H1 (cell line): Measurements from ENCODE around the gene ANKS1B. TPM values are rescaled to one million over a fixed set of nuclear protein-coding genes. Genes with fewer than 3 reads are reported as not detected.

Source experiments
- CTCF ChIA-PET: fragments of 300-600 bp; sonication (Branson Sonifier 250); formaldehyde crosslinking; loops from one replicate; lab custom pipeline; 2021; ENCODE audit not compliant: partially characterized antibody; lab: Charles Lee
- POLR2A ChIA-PET: fragments of 300-600 bp; sonication (Branson Sonifier 250); formaldehyde crosslinking; loops from one replicate; lab custom pipeline; 2021; ENCODE audit warnings: inconsistent platforms; ENCODE audit not compliant: partially characterized antibody; lab: Charles Lee
- DNase-seq, 2 experiments: peaks; one replicate each; pipeline versions ENCODE4 v3.0.0 to v3.0.0-alpha.2; 2010 to 2022; ENCODE audit warnings: low spot score in 2 of 2, low read depth in 1 of 2, mixed read lengths in 1 of 2
- FAIRE-seq: peaks from 2 replicates; lab custom pipeline; 2011; peaks lifted over from hg19 to GRCh38; lab: Jason Lieb, UNC
- H2AFZ ChIP-seq: 2 replicates; pipeline ENCODE4 v1.8.1; 2012; ENCODE audit warnings: low read length, inconsistent platforms
- H2AK5ac ChIP-seq: 2 replicates; pipeline ENCODE4 v1.6.1; 2013; ENCODE audit warnings: low read depth, low read length
- H2BK120ac ChIP-seq: replicated peaks from 2 replicates; pipeline ENCODE3; 2013; ENCODE audit warnings: low read depth, low read length, inconsistent platforms
- H2BK12ac ChIP-seq: 2 replicates; pipeline ENCODE4 v1.6.1; 2013; ENCODE audit warnings: low read depth, low read length
- H2BK15ac ChIP-seq: 2 replicates; pipeline ENCODE4 v1.6.1; 2013; ENCODE audit warnings: low read length
- H2BK20ac ChIP-seq: 2 replicates; pipeline ENCODE4 v1.6.1; 2013; ENCODE audit warnings: low read length
- H2BK5ac ChIP-seq: 2 replicates; pipeline ENCODE4 v1.6.1; 2013; ENCODE audit warnings: low read depth, low read length
- H3K14ac ChIP-seq: 2 replicates; pipeline ENCODE4 v1.6.1; 2013; ENCODE audit warnings: inconsistent platforms; ENCODE audit not compliant: insufficient read length
- H3K18ac ChIP-seq: 2 replicates; pipeline ENCODE4 v1.6.1; 2013; ENCODE audit warnings: low read length; ENCODE audit errors: extremely low read depth
- H3K23ac ChIP-seq: 2 replicates; pipeline ENCODE4 v1.6.1; 2013; ENCODE audit warnings: inconsistent platforms; ENCODE audit not compliant: insufficient read length
- H3K23me2 ChIP-seq: 2 replicates; pipeline ENCODE4 v1.6.1; 2013; ENCODE audit warnings: low read depth, low read length
- H3K27ac ChIP-seq: 2 replicates; pipeline ENCODE4 v1.6.1; 2011; ENCODE audit warnings: low read depth, low read length, inconsistent platforms
- H3K27me3 ChIP-seq, 4 experiments: replicated peaks in 1 of 4; 1 replicate in 1 of 4; 2 replicates in 3 of 4; pipeline versions ENCODE4 v1.6.1 to v1.8.1; 2011 to 2013; ENCODE audit warnings: low read length in 3 of 4, mild to moderate bottlenecking in 3 of 4, inconsistent platforms in 2 of 4, mixed read lengths in 2 of 4, moderate library complexity in 1 of 4; ENCODE audit not compliant: control insufficient read depth in 3 of 4, insufficient read depth in 3 of 4; ENCODE audit errors: extremely low read depth in 1 of 4
- H3K36me3 ChIP-seq, 4 experiments: 2 replicates each; pipeline versions ENCODE4 v1.6.1 to v1.8.1; 2011 to 2013; ENCODE audit warnings: mild to moderate bottlenecking in 4 of 4, low read length in 3 of 4, moderate library complexity in 2 of 4, control low read depth in 1 of 4, inconsistent platforms in 1 of 4; ENCODE audit not compliant: insufficient read depth in 4 of 4, control insufficient read depth in 2 of 4
- H3K4ac ChIP-seq: replicated peaks from 2 replicates; pipeline ENCODE3; 2013; ENCODE audit warnings: low read length, low read depth, mixed read lengths, inconsistent platforms; ENCODE audit not compliant: insufficient read length
- H3K4me1 ChIP-seq, 4 experiments: replicated peaks in 1 of 4; 1 replicate in 1 of 4; 2 replicates in 3 of 4; pipeline versions ENCODE4 v1.6.1 to v1.8.1; 2011 to 2013; ENCODE audit warnings: low read length in 3 of 4, inconsistent platforms in 2 of 4, mixed read lengths in 1 of 4; ENCODE audit not compliant: insufficient read depth in 4 of 4, control insufficient read depth in 3 of 4
- H3K4me2 ChIP-seq, 2 experiments: 2 replicates each; pipeline versions ENCODE4 v1.6.1 to v1.8.1; 2011 to 2013; ENCODE audit warnings: low read depth in 2 of 2, low read length in 2 of 2, control low read depth in 1 of 2, inconsistent platforms in 1 of 2, mild to moderate bottlenecking in 1 of 2; ENCODE audit not compliant: insufficient read depth in 1 of 2
- H3K4me3 ChIP-seq, 4 experiments: fragments of 200-600, 300-600 bp in 1 of 4; sonication (generic), shearing (Covaris generic), sonication (Bioruptor Twin) in 1 of 4; 2 replicates each; pipeline versions ENCODE4 v1.5.1 to v1.8.1; 2011 to 2016; ENCODE audit warnings: low read length in 4 of 4, low read depth in 3 of 4, control low read depth in 2 of 4, inconsistent platforms in 2 of 4, mild to moderate bottlenecking in 2 of 4, mixed read lengths in 1 of 4, moderate library complexity in 1 of 4; ENCODE audit not compliant: insufficient read depth in 2 of 4; ENCODE audit errors: extremely low read depth in 1 of 4
- H3K56ac ChIP-seq: replicated peaks from 2 replicates; pipeline ENCODE3; 2013; ENCODE audit warnings: low read depth, mild to moderate bottlenecking, mixed read lengths, low read length, inconsistent platforms; ENCODE audit not compliant: insufficient read length
- H3K79me1 ChIP-seq: 2 replicates; pipeline ENCODE4 v1.6.1; 2013; ENCODE audit warnings: low read depth, low read length, control low read depth
- H3K79me2 ChIP-seq, 2 experiments: 2 replicates each; pipeline versions ENCODE4 v1.6.1 to v1.8.1; 2012 to 2013; ENCODE audit warnings: low read length in 2 of 2, mild to moderate bottlenecking in 2 of 2, inconsistent platforms in 1 of 2; ENCODE audit not compliant: insufficient read depth in 2 of 2, control insufficient read depth in 1 of 2
- H3K9ac ChIP-seq, 4 experiments: replicated peaks in 1 of 4; 1 replicate in 1 of 4; 2 replicates in 3 of 4; pipeline versions ENCODE4 v1.6.1 to v1.8.1; 2011 to 2013; ENCODE audit warnings: low read depth in 3 of 4, low read length in 3 of 4, control low read depth in 2 of 4, mild to moderate bottlenecking in 2 of 4, moderate library complexity in 2 of 4, inconsistent platforms in 1 of 4; ENCODE audit errors: extremely low read depth in 1 of 4
- H3K9me3 ChIP-seq, 2 experiments: 2 replicates each; pipeline versions ENCODE4 v1.6.1 to v1.8.1; 2012 to 2013; ENCODE audit warnings: mild to moderate bottlenecking in 2 of 2, moderate library complexity in 2 of 2, control low read depth in 1 of 2, inconsistent platforms in 1 of 2, low read depth in 1 of 2, low read length in 1 of 2, mixed read lengths in 1 of 2; ENCODE audit not compliant: insufficient read depth in 2 of 2
- H4K20me1 ChIP-seq, 2 experiments: replicated peaks in 1 of 2; 2 replicates each; pipeline versions ENCODE3 to v1.8.1; 2011 to 2013; ENCODE audit warnings: inconsistent platforms in 2 of 2, low read length in 2 of 2, mild to moderate bottlenecking in 1 of 2; ENCODE audit not compliant: insufficient read depth in 2 of 2, control insufficient read depth in 1 of 2
- H4K5ac ChIP-seq: 2 replicates; pipeline ENCODE4 v1.6.1; 2013; ENCODE audit warnings: low read length, low read depth, mixed read lengths, inconsistent platforms; ENCODE audit not compliant: insufficient read length
- H4K8ac ChIP-seq: 2 replicates; pipeline ENCODE4 v1.8.0; 2013; ENCODE audit warnings: mild to moderate bottlenecking, moderate library complexity, low read length, inconsistent platforms; ENCODE audit not compliant: insufficient read depth; ENCODE audit errors: extremely low read depth
- H4K91ac ChIP-seq: replicated peaks from 2 replicates; pipeline ENCODE3; 2013; ENCODE audit warnings: low read length, mixed read lengths, inconsistent platforms; ENCODE audit not compliant: insufficient read length
- BACH1 ChIP-seq: IDR thresholded peaks from 2 replicates; pipeline ENCODE4 v1.6.1; 2012; ENCODE audit warnings: low read length, improper control_type of control experiment
- CHD1 ChIP-seq: IDR thresholded peaks from 2 replicates; pipeline ENCODE4 v1.6.1; 2012; ENCODE audit warnings: low read depth, low read length, improper control_type of control experiment
- FOSL1 ChIP-seq: IDR thresholded peaks from 2 replicates; pipeline ENCODE4 v1.6.1; 2011; ENCODE audit warnings: mild to moderate bottlenecking, low read depth, low read length, moderate library complexity; ENCODE audit not compliant: insufficient read depth
- SP4 ChIP-seq: IDR thresholded peaks from 2 replicates; pipeline ENCODE4 v1.6.1; 2012; ENCODE audit warnings: low read length, inconsistent platforms
- SRF ChIP-seq: IDR thresholded peaks from 2 replicates; pipeline ENCODE4 v1.6.1; 2011; ENCODE audit warnings: mild to moderate bottlenecking, low read depth, low read length, moderate library complexity
- TAF1 ChIP-seq: IDR thresholded peaks from 2 replicates; pipeline ENCODE4 v1.6.1; 2011; ENCODE audit warnings: mild to moderate bottlenecking, low read depth, low read length
- TAF7 ChIP-seq: optimal IDR thresholded peaks from 2 replicates; pipeline ENCODE3; 2011; ENCODE audit warnings: low read depth, mild to moderate bottlenecking, inconsistent platforms, low read length, moderate library complexity, borderline replicate concordance
- USF2 ChIP-seq: IDR thresholded peaks from 2 replicates; pipeline ENCODE4 v1.6.1; 2011; ENCODE audit warnings: low read length, improper control_type of control experiment
- ZNF274 ChIP-seq: IDR thresholded peaks from 2 replicates; pipeline ENCODE4 v1.7.0; 2012; ENCODE audit warnings: low read length, borderline replicate concordance; ENCODE audit errors: extremely low read depth
- WGBS, 2 experiments: shearing (Covaris generic) in 1 of 2; methylation state at CpG; one replicate each; pipeline versions ENCODE4 v1.1.6 to v1.1.7; 2013 to 2015; ENCODE audit warnings: low lambda C conversion rate in 2 of 2, mixed read lengths in 2 of 2, inconsistent platforms in 1 of 2, low coverage in 1 of 2, missing lambda C conversion rate in 1 of 2; ENCODE audit not compliant: insufficient replicate concordance in 2 of 2, insufficient coverage in 1 of 2, insufficient read length in 1 of 2; ENCODE audit errors: extremely low coverage in 1 of 2, missing lambda C conversion rate in 1 of 2; 5-methylcytosine and 5-hydroxymethylcytosine counted together
- polyA plus RNA-seq, 7 experiments: library from polyadenylated mRNA; depleted of rRNA in 3 of 7; stranded (reverse) in 5 of 7; unstranded in 2 of 7; fragments of >200 nt in 5 of 7; fragments of 200-250 nt in 2 of 7; gene quantifications; 1 replicate in 5 of 7; 2 replicates in 1 of 7; 4 replicates in 1 of 7; pipeline versions ENCODE4 v1.2.1 to v1.2.3, GENCODE V29; 2011 to 2013; ENCODE audit warnings: missing spikeins in 2 of 7, mixed read lengths in 2 of 7
- total RNA-seq: library from RNA; stranded (reverse); fragmentation: NEBNext Ultra II Directional; extraction: Animal tissue kit (Norgen Biotek cat#: 25700); gene quantifications from 2 replicates; pipeline ENCODE4 v1.2.1, GENCODE V29; 2021

The ANKS1B gene
- total and polyA plus RNA-seq, 2 of the 8 experiments (the other 6 are each of a cell fraction or from before 2014, with no cell fraction given) = 2.7 to 6.1 TPM

- DNase-seq (no peak), FAIRE-seq (no peak)
- H4K8ac ChIP-seq = no peak overlapping the region
- H4K20me1 ChIP-seq = no peaks in the 10 kb centered on the region
- H3K27ac ChIP-seq = no peak overlapping the region
- no peaks in the 10 kb centered on the region for H3K79me2 ChIP-seq
- H3K4me2 ChIP-seq = no peak overlapping the region
- H3K79me1 ChIP-seq = no peaks in the 10 kb centered on the region
- no peak overlapping the region for H3K4ac ChIP-seq
- no peaks in the 10 kb centered on the region for H3K27me3 ChIP-seq
- 82 to 100% methylated on average over 1 to 6 of the region's 6 CpGs for WGBS, 2 experiments
- no peak overlapping the region for H2AFZ ChIP-seq
- H3K4me3 ChIP-seq = no peak overlapping the region
- TF ChIP-seq SP4 (no peak), BACH1 (no peak), CHD1 (no peak), TAF7 (no peak), TAF1 (no peak), USF2 (no peak), ZNF274 (no peak), FOSL1 (no peak), SRF (no peak)
- no peak overlapping the region for H3K56ac ChIP-seq
- CTCF ChIA-PET = interaction anchor here (0.6 to 6.4 kb wide), 5 partner anchors 8 to 279 kb away, joined by 3 to 57 read pairs (median 4); no protein-coding TSS in a partner anchor
- H3K9ac ChIP-seq = no peak overlapping the region
- no peaks in the 10 kb centered on the region for H3K9me3 ChIP-seq
- no peak overlapping the region for H2BK5ac ChIP-seq
- no peak overlapping the region for H4K91ac ChIP-seq
- H3K36me3 ChIP-seq = peaks cover 0 to 11% (median 1%) of the 10 kb centered on the region in 4 experiments; a peak in 4 of 8 replicates
- POLR2A ChIA-PET = no interaction called here
- H3K23me2 ChIP-seq = no peaks in the 10 kb centered on the region
- no peak overlapping the region for H2BK120ac ChIP-seq
- H3K14ac ChIP-seq = no peak overlapping the region
- no peak overlapping the region for H2AK5ac ChIP-seq
- no peak overlapping the region for H4K5ac ChIP-seq
- H3K4me1 ChIP-seq = no peaks in the 10 kb centered on the region
- no peak overlapping the region for H3K23ac ChIP-seq
- no peak overlapping the region for H3K18ac ChIP-seq
- no peak overlapping the region for H2BK15ac ChIP-seq
- no peak overlapping the region for H2BK20ac ChIP-seq
- no peak overlapping the region for H2BK12ac ChIP-seq
These were observed 1264.9 kb downstream of the ANKS1B start for GRCh38 chr12:98719515-98720504.
